HT-29 (cell line): ENCODE measurements around the gene ANKLE2. TPM values are rescaled to one million over a fixed set of nuclear protein-coding genes. Genes with fewer than 3 reads are reported as not detected.

Experiments
- DNase-seq: peaks from one replicate; pipeline ENCODE4 v3.0.0-alpha.2; 2015; ENCODE audit warnings: low spot score
- total RNA-seq: library from RNA; depleted of rRNA; stranded (reverse); fragments of >200 nt; shearing (Covaris generic); gene quantifications from 2 replicates; pipeline ENCODE4 v1.2.3, GENCODE V29; 2014

Gene ANKLE2
- total RNA-seq, 1 experiment from 2014 or later, result 67.6 TPM

GRCh38 chr12:132747395-132747794 lies 14.2 kb downstream of the ANKLE2 start:
- DNase-seq, result no peak

DNA sequence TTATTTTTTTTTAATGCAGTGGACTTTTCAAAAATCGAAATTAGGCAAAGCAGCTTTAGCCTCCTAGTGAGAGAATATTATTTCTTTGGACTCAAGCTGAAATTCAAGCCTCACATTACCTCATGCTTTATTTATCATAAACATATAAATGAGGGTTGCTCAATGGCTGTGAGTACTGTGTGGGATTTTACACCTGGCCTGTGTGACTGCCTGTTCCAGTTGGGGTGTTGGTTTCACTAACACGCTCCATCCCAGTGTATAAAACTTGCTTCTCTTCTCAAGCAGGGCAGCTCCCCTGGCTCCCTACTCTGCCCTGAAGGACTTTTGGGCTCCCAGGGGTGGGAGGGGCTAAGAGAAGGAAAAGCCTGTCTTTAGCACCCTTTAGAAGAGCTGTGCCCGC lies 15.0 kb downstream of the ANKLE2 start:
- DNase-seq, result no peak

- DNase-seq, result no peak
Measured at GRCh38 chr12:132743831-132744230, 17.8 kb downstream of the ANKLE2 start.

- no peak for DNase-seq
Measured at GRCh38 chr12:132741620-132742019, 20.0 kb downstream of the ANKLE2 start.

GRCh38 chr12:132740652-132741051 lies 21.0 kb downstream of the ANKLE2 start:
- DNase-seq, result no peak

GRCh38 chr12:132740313-132740646 lies 21.4 kb downstream of the ANKLE2 start:
- DNase-seq, result no peak

GRCh38 chr12:132739600-132740312 lies 21.9 kb downstream of the ANKLE2 start:
- no peak for DNase-seq

- no peak for DNase-seq
Measured at GRCh38 chr12:132736913-132737312, 24.7 kb downstream of the ANKLE2 start.

DNA sequence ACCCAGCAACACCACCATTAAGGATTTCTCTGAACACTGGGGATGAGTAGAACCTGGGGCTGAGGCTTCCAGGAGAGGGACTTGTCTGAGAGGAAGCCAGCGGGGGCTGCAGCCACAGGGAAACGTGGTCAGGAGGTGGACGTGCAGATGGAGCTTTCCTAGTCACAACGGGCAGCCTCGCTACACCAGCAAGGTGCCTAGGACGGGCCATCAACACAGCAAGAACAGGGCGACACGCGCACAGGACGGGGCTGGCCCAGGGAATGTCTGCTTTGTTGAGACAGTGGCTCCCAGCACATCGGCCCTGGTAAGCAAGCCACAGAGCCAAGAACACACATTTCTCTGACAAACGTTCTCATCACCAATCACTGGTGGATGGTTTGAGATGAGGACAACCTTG lies 25.3 kb downstream of the ANKLE2 start:
- no peak for DNase-seq

DNA sequence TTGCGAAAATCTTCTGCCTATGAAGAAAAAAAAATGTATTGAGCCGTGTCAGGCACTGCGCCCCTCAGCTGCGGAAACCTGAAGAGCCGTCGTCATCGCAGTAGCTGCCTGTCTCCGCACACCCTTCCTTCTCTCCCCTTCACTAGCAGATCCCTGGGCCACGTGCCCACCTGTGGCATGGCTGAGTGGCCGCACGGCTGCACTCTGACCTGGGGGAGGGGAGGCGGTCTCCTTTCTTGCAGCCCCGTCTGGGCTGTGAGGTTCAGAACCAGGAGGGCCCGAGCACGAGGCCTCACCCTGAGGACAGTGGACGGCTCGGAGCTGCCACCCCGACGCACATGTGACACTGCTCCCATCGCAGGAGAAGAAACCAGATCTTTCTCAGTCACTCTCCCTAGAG lies 26.1 kb downstream of the ANKLE2 start:
- no peak for DNase-seq

GRCh38 chr12:132734206-132734605 lies 27.4 kb downstream of the ANKLE2 start:
- DNase-seq, result no peak

DNA sequence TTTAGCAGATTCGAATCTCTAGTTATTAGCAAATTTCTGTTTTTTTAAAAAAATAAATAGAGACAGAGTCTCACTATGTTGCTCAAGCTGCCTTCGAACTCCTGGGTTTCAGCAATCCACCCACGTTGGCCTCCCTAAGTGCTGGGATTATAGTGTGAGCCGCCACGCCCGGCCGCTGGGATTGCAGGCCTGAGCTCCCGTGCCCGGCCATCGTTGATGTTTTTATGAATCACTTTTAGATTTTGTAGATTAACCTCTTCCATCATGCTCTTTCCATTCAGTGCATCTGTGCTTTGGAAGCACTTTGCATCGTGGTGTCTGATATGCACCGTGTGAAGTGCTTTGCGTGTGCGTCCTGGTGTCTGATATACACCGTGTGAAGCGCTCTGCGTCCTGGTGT lies 30.1 kb downstream of the ANKLE2 start:
- DNase-seq, result no peak

- no peak for DNase-seq
Measured at GRCh38 chr12:132730353-132730752, 31.3 kb downstream of the ANKLE2 start.

- no peak for DNase-seq
Measured at GRCh38 chr12:132729541-132730320, 31.9 kb downstream of the ANKLE2 start.

DNA sequence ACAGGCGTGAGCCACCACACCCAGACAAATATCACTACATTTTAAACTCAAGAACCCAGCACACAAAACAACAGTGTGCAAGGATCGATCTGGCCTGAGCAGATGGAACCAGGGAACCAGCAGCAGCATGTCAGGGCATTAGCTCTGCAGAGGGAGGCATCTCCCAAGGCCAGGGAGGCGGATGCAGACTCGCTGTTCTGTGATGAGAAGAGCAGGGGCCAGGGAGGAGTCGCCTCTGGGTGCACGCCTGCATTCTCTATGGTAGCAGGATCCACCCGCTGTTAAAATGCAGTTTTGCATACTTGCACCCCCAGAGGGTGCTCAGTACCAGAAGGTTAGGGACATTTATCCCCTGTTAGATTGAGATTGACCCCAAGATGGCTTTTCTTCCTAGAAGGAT lies 33.1 kb downstream of the ANKLE2 start:
- no peak for DNase-seq

DNA sequence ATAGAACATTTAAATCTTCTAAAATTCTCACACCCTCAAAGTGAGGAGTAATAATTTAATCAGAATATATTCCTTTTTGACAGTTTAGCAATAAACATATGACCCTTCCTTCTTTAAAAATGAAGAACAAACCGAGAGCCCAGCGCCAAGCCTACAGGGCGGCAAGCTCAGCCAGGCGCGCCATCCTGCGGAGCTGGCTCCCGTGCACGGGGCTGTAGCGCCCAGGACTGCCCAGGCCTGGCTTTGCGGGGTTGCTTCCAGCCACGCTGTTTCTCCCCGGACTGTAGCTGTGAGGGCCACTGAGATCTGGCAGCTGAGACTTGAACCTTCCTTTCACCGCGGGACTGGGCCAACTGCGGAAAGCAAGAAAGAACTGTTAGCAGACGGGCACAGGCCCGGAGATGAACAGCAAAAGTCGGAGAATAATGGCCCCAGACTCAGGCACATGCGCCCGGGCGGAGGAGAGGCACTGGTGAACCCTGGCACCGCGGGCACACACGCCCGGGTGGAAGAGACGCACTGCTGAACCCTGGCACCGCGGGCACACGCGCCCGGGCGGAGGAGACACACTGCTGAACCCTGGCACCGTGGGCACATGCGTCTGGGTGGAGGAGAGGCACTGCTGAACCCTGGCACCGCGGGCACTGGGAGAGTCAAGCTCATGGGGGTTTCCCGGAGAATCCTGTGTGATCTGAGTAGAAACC lies 34.4 kb downstream of the ANKLE2 start:
- no peak for DNase-seq

- no peak for DNase-seq
Measured at GRCh38 chr12:132726386-132726785, 35.2 kb downstream of the ANKLE2 start.

DNA sequence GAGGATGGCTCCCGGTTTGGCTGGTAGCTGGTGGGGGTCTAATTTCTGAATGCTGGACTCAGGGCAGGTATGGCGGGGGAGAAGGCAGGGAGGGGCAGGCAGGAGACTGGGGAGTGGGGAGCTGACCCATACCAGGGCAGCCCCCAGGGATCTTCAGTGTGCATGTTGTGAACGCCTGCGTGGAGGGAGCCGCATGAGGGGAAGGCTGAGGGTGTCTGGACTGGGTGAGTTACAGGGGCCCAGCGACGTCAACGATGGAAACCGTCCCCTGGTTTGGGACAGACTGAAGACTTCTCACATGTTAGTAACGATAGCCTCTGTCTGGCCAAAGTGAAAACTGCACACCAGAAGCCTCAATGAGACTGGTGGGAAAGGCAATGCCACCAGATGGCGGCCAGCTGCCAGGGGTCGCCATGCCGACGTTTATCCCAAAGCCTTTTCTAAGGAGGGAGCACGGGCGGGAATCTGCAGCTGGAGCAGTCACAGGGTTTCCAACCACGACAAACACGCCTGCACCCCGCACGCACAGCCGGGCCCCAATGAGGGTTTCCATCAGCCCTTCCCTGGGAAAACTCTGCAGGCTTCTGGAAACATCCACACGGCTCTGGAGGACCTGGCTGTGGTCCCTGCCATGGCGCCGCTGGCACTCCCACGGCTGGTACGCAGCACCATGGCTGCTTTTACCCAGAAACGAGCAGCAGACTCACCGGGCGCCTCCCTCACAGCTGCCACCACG lies 37.0 kb downstream of the ANKLE2 start:
- no peak for DNase-seq

DNA sequence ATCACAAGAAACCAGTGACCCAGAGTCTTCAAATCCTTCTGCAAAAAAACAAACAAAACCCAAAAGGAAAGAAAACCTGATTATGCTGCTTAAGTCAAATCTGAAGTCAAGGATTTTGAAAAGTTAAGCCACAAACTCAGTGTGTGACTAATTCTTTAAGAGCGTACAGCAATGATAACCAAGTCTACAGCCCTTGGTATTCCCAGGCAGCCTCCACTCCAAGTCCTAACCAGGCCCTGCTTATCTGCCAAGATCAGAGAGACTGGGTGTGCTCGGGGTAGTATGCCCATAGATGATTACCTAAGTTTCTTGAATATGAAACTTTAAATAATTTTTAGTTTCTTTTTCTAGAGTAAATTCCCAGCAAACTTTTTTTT lies 37.9 kb downstream of the ANKLE2 start:
- DNase-seq, result no peak

GRCh38 chr12:132723015-132723763 lies 38.4 kb downstream of the ANKLE2 start:
- DNase-seq, result no peak

DNA sequence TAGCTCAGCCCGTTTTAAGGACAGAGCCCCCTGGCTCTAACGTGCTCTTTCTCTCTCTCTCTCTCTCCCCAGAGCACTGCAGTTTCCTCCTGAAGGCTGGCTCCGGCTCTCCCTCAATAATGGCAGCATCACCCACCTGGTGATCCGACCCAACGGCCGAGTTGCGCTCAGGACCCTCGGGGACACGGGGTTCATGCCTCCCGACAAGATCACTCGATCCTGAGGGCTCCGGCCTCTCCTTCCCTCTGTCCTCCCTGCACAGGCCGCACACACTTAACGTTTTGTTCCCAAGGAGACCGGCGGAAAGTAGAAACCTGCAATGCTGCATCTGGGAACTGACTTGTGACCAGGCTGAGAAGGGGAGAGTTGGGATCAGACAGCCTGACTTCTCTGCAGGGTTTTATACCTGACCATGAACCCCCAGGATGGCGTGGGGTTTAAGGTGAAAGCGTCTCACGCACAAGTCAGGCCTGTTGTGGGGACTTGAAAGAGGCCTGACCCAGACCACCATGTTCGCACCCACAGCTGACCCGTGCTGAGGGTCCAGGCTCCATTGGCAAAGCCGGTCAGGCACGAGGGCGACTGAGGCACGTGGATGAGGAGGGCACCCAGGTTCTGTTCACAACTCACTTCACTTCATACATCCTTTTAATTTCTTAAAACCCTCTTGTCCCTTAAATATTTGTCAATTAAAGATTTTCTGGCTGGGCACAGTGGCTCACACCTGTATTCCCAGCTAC lies 40.9 kb downstream of the ANKLE2 start:
- no peak for DNase-seq
